Liver (tissue), 3 donors: ENCODE measurements around the gene CAPS.

ENCODE experiments used
- TAF1 ChIP-seq: conservative IDR thresholded peaks from 2 replicates; pipeline ENCODE4 v1.6.1; 2016; ENCODE audit warnings: antibody characterized with exemption, mild to moderate bottlenecking
- TF ChIP-seq, protein P1 (sequence below): fragments of 150-350 bp; IDR thresholded peaks from 2 replicates; pipeline ENCODE4 v1.5.1; 2017; ENCODE audit warnings: improper control_type of control experiment, low read depth, low read length; ENCODE audit not compliant: missing input control
- donor health status: healthy.
- donor health status: healthy.

DNA sequence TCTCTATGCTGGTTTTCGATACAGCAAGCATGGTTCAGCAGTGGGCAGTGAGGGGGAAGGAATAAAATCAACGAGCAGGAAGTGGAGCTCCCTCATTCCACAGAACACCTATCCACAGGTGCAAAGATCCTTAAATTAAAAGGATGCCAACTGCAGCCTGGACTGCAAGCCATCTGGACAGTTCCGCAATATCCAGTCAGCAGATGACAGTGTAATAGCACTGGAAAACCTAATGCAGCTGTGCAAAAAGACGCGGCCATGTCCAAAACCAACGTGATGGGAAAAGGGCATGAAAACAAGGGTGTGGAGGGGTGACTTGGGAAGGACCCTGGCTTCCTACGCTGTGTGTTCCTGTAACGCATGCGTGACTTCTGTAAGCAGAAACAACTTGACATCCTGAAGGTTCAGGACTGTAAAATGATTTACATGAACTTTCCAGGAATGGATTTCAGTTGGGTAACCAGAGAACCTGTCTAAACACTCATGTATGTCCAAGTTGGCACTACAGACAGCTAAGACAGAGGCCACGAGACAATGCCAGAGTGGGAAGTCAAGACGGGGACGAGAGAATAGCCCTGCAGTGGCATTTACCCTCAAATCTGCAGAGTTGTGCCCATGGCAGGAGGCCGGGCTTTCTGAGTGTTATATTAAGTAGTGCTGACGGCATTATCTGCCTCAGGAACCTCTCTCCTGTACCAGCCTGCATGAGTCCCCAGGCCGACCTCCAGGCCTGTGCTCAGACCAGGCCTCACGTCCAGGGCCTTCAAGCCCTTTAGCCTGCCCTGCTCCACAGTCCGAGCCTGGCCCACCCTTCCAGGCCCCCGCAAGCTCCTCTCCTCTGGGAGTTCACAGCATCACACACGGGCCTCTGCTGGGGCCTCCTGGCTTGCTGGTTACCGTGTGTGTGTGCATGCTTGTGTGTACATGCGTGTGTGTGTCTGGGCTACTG, 26.5 kb downstream of the CAPS start:
- no peak for TF ChIP-seq TAF1
- TF ChIP-seq, protein P1, sequence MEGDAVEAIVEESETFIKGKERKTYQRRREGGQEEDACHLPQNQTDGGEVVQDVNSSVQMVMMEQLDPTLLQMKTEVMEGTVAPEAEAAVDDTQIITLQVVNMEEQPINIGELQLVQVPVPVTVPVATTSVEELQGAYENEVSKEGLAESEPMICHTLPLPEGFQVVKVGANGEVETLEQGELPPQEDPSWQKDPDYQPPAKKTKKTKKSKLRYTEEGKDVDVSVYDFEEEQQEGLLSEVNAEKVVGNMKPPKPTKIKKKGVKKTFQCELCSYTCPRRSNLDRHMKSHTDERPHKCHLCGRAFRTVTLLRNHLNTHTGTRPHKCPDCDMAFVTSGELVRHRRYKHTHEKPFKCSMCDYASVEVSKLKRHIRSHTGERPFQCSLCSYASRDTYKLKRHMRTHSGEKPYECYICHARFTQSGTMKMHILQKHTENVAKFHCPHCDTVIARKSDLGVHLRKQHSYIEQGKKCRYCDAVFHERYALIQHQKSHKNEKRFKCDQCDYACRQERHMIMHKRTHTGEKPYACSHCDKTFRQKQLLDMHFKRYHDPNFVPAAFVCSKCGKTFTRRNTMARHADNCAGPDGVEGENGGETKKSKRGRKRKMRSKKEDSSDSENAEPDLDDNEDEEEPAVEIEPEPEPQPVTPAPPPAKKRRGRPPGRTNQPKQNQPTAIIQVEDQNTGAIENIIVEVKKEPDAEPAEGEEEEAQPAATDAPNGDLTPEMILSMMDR, result no peak
